Activated CD8-positive, alpha-beta memory T cell treated with anti-CD3 and anti-CD28 coated beads, Interleukin-2, amount 50 U/mL, for 1 hour (primary cell): ENCODE measurements around the gene BCL11B.
"Not testable (repeated sequence)": the region's sequence is repeated elsewhere in the genome, so short reads cannot be mapped to it uniquely, and the experiment has no call there.

Experiments
- DNase-seq: peaks from one replicate; pipeline ENCODE4 v3.0.0-alpha.2; 2020; ENCODE audit errors: extremely low read depth

The BCL11B gene

DNA sequence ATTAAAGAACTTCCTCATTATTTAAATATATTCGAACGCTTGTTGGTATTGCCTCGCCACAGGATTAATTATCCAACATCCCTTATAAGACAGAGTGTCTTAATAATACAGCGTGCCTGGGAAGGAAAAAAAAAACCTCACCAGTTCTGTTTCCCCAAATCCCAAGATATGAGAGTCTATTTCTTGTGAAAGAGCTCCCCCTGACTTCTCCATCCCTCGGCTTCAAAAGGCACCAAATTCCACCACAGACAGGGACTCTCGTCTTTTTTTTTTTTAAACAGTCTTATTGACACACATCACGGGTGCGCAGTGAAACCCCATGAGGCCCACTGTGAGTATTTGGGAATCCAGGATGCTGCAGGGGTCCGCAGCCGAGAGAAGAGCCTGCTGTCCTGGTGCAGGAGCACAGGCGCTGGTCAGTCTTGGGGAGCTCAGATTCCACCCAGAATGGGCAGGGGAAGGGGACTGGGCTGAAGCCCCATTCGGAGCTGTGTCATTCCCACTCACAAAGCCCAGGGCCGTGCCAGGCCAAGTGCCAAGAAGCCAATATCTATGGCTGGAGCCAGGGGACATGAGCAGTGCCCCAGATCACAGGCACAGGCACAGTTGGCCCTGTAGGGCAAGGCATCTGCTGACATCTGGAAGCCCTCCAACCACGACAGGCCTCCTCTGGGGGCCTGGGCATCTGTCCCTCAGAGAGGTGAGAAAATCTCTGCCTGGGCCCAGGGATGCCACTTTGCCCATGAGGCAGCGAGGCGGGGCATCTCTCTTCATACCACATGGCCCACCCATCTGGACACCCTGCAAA lies 71.9 kb downstream of the BCL11B start:
- no peak for DNase-seq

DNA sequence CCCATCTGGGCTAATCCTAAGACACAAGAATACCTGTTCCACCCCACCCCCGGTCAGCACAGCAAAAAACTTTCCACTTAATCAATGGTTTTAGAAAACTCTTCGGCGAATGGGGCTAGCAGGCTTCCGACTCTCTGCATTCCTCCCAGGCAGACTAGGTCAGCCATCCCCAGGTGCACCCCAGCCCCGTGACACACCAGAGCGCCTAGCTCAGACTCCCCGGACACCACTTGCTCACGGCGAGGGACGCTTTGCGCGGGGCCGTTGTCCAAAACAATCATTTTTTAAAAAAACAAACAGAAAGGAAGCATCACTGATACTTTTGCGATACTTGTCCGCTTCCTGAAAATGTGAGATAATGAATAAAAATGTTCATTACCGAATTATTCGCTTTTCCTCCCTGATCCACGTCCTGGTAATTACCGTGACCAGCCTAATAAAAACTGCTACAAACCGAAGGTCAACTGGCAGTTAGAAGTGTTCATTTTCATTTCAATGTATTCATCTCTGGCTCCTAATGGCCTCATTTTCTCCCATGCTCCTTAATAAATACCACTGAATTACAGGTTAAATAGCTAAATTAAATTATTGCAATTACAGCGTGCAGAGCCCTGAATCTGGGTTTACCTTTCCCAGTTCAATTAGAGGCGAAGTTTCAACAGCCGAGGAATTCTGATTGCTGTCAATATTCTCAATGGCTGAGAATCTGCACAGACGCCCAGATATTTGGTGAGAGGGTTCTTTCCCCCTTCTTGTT lies 73.1 kb downstream of the BCL11B start:
- no peak for DNase-seq

DNA sequence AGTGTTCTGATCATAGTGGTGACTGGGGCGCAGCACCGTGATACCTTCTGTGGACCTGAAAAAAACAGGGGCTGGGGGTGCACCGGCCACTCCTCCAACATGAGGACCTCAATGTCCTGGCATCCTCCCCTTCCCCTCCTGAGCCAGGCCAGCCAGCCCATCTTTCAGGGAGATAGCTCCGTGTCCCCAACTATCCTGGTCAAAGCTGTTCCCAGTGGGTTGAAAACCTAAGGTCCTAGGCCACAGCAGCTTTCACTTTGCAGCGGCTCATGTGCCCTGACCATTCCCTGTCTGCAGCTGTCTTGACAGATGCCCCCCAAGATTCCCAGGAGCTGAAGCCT lies 75.7 kb downstream of the BCL11B start:
- DNase-seq: no peak

DNA sequence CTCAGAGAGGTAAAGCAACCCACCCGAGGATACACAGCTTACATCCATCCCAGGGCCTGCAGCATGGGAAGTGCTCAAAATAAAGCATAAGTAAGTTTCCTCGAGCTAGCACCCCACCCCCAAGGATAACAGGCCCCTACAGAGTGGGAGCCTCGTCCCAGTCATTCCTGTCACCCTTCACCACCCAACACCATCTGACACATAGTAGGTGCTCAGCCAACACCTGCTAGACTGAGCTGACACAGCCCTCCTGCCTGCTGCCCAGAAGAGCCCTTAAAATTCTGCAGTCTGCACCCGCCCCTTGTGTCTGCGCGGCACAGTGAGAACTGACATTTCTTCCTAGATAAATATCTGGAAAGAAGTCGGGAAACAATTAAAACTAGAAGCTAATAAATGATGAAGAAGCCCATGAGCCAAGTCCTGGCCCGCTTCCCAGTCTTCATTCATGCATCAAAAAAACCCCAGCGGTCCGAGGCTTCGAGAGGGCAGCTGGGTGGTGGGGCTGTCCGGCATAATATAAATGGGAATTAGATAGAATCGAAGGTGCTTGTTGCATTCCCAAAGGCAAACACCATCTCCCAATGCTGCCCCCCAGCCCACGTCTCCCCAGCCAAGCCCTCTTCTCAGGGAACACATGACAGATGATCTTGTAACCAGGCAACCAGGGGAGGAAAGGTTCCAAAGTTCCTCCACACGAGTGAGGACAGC lies 76.2 kb downstream of the BCL11B start:
- DNase-seq: no peak

DNA sequence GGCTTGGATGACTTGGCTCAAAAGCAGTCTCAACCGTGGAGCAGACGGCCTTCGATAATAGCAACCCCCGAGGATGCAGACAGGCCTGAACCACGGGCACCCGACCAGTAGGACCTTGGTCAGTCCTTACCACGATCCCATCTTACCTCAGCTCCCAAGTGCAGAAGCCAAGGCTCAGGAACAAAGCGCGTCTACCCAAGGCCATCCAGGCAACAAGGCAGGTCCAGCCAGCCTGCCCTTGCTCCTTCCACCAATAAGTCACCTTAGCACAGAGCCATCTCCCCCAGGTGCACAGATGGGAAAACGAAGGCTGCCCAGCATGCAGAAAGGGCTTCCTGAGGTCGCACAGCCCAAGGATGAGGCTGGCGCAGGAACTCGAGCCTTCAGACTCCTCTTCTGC lies 77.3 kb downstream of the BCL11B start:
- no peak for DNase-seq

DNA sequence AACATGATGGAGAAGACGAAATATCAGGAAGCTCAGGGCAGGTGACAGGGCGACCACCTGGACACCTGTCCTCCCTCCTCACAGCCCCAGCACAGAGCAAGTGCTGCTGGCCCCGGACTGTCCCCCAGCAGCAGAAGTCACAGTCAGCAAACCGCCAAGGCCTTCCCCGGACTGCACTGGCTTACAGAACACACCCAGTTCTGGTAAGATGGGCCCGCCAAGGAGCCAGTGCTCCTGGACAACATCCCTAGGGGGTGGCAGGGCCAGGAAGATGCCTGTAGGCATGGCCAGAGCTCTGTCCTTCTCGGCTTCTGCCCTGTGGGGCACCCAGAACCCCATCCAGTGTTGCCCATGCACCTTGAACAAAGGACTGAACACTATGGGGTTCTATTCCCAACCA lies 77.9 kb downstream of the BCL11B start:
- DNase-seq: no peak

DNA sequence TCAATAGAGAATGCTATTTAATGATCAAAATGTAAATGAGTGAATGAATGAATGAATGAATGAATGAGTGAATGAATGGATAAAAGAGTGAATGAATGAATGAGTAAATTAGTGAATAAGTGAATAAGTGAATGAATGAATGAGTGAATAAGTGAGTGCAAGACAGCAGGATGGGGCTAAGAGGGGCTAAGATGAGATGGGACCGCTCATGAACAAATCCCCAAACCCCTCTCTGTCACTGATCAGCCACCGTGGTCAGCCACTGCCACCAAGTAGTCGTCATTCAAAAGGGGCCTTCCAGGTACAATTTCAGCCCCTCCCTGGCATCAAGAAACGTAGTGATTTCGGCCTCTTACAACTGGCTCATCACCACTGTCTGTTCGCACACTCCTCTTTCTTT lies 79.2 kb downstream of the BCL11B start:
- DNase-seq: no peak

DNA sequence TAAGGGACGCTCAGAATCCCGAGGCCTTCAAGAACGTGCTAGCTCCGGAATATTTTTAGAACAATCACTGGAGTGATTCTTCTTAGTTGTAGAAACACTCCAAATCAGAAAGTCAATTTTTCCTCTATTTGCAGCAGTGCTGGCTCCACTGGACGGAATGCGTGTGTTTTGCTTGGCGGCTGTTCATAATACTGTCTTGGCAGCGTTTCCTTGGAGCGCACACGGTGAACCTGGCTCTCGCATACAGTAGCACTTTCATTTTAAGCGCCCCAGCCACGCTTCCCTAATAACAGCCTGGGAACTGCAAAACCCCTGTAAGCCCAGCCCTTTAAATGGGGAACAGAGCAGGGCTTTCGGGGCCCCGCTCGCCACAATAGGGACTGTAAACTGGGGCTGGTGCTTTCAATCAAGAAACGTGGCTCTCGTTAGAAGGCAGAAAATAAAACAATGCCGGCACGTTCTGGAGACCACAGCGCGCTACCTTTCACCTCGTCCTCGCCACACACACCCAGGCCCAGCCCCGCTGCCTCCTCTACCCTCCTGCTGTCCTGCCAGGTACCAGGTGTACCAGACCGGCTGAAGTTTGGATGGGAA lies 79.9 kb downstream of the BCL11B start:
- DNase-seq: no peak

DNA sequence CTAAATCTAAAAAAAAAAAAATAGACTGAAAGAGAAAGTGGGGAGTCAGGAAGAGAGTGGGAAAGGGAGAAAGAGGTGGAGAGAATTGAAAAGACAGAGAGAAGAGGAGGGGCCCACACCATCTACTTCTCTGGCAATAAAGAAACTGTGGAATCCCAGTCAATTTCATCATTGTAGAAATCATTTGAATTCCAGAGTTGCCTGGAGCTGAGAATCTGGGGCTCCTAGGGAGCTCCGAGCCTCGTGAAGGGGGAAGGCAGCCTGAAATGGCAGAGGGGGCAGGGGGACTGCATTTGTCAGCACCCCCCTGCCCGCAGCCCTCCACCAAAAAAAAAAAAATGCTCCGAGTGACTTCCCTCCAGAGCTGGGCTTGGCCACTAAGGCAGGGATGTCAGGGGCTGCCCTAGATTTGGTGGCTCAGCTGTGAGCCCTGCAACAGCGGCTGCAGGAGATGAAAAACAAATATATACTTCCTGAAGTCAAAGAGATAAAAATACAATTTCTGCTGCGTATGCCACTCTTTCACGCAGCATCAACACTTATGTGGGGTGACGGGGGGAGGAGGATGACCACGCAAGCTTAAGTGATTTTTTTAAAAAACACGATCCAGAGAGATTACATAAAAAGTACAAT lies 80.5 kb downstream of the BCL11B start:
- DNase-seq: no peak

DNA sequence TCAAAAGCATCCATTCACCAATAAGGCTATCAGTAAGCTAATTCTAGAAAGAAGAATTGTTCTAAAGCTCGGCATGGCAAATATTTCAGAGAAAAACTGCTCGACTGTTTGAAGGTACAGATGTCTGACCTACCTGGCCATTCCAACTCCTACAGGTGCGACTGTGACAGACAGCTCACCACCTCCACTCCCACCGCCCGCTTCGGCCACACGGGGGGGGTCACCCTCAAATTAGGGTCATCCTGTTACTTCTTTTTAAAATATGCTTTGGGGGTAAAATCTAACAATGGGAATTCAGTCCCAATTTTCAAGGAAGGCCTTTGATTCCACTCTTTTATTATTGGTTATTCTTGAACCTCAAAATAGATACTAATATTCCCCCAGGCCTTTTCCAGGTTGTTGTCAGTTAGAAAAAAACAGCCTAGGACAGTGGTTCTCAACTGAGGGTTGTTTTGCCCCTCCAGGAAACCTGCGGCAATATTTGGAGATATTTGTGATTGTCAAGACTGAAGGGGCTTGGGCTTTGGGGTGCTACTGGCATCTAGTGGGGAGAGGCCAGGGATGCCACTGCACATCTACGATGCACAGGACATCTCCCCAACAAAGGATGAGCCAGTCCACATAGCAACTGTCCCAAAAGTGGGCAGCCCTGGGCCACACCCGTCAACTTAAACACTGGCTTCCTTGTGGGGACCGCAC lies 81.2 kb downstream of the BCL11B start:
- no peak for DNase-seq

DNA sequence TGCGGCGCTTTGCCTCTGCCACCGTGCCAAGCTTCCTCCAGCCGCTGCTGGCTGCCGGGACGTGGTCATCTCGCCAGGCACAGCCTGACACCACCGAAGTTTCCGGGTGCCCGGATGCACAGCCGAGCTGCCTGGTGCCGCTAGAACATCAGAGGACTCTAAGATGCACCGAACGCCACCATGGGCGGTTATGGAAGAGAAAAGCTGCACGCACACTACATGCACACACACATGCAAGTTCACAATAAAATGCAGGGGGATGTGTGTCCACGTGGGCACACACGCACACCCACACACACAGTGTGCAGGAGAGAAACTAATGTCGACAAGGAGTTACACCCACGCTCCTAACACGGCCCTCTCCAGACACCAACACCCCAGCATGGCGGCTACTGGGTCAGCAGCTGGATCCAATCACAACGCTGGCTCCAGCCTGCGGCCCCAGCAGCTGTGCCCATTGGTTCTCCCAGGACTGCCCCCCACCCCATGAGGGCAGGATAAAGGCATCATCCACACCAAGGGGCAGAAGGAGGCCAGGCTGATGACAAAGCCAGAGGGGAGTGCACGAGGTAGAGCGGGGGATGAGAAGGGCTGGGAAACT lies 82.7 kb downstream of the BCL11B start:
- DNase-seq: no peak

DNA sequence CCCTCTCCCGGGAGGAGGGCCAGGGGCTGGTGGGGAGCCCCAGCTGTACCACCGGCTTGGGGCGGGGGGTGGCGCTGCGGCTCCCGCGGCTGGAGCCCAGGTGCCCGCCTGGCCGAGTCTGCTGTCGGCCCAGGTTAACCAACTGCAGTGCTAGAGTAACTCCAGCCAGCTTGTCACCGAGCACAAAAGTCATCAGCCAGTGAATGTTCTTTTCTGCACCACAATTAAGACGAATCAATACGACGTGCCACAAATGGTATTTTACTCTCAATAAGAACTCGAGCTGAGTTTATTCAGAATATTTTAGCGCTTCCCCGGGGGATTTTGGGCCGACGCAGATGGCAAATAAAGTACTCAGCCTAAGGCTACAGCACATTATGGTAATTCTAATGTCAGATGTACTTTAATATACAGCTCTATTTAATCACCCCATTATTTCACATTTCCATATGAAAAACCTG lies 83.2 kb downstream of the BCL11B start:
- no peak for DNase-seq

DNA sequence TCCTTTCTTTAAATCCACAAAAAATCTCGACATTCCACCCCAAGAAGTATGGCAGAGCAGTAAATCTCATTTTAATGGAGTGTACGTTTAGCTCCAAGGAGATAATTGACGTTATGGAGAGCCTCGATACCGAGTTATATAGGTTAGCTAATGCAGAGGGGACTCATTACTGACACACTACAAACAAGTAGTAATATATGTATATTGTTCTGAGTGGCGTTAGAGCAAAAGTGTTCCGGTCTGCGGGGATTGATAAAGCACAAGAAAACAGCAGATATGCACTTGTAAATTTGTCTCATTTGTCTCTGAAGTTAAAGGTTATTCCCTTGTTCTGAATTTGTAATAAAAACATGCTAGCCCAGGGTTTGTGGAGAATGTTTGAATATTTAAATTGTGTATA lies 84.1 kb downstream of the BCL11B start:
- no peak for DNase-seq

DNA sequence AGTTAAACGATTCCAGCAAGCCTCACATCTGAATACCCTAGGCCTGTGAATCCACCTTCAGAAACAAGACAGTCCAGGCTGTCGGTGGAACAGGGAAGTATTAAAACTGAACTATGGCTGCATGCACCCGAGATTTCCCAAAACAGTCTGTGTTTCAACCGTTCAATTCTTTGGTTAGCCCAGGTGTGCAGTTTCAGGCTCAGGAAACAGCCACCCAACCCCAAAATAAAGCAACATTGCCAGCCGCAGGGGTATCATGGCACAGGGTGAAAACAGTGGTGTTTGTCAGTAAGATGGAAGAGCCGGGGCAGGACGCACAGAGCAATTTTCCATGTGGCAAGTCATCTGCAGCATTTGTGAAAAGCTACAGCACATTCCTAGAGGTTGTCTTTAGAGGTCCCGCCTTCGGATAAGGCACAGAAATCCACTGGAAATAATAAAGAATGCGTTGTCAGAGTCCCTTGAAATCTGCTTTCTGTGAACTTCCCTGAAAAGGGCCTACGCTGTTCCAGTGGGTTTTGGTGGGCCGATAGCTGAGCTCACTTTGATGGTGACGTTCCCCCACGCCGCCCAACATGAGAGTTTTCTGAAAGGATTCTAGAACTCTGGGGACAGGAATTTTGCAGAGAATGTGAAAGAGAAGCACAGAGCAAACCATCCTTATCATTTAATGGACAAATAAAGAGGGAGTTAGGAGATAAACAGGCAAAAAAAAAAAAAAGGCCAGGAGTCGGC lies 84.9 kb downstream of the BCL11B start:
- DNase-seq: no peak

DNA sequence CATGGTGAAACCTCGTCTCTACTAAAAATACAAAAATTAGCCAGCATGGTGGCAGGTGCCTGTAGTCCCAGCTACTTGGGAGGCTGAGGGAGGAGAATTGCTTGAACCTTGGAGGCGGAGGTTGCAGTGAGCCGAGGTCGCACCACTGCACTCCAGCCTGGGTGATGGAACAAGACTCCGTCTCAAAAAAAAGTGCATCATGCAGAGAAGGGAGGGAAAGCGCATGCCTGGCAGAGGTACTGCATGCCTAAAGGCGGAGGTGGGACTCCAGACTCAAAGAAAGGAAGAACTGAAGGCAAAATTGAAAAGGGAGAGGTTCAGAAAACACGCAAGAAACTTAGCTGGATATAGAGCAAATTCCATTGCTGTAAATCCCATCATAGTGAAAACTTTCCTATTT lies 85.7 kb downstream of the BCL11B start:
- DNase-seq: not testable (repeated sequence)

DNA sequence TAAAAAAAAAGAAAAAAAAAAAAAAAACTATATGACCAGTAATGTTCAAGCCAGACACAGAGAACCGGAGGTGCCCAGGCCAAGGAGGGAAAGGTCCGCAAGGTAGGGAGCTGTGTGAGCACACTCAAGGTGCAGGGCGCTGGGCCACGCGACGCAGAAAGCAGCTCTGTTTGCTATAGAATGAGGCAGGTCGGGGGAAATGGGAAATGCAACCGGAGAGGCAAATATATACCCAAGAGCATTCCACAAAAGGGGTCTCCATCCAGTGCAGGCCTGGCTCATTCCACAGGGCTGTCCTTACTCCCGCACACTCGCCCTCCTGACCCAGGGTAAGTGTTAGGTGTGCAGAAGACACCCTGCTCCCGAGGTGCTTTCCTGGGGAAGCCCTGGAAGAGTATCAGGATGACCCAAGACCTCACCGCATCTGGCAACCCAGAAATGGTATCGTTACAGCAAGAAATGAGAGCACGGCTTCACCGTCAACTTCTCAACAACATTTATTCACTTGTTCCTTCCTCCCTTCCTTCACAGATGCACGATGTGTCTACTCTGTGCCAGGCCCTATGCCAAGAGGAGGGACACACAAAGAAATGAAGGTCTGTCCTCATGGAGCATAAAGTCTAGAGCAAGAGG lies 86.4 kb downstream of the BCL11B start:
- DNase-seq: no peak

DNA sequence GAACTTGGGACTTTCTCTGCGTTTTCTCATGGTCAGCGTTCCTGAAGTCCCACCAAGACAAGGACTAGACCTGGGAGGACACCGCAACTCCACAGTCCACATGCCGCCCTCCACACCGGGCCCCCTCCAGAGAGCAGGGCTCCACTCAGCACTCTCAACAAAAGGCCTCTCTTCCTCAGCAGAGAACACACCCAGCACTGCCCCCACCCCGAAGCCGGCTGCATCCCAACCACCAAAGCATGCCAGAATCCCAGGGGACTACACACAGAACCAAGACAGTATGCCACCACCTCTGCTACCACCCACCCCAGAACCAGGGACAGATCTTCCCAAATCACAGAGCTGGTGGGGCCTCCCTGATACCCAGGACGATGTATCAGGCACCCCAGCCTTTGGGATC lies 88.3 kb downstream of the BCL11B start:
- no peak for DNase-seq

DNA sequence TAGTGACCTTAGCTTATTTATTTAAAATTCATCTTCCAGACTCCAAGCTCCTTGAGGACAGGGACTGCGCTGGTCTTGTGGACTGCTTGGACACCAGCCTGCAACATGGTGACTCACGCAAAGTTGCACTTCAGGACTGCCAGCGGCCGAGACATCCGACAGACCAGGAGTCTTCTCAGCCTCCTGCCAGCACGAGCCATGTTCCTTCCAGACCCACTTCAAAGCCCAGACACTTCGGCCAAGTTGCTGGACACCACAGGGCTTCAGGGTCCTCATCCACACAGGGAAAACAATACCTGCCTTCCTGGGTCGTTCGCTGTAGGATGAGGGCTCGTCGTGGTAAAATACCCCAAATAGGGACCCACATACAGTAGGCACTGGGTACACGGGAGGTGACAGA lies 88.7 kb downstream of the BCL11B start:
- no peak for DNase-seq

DNA sequence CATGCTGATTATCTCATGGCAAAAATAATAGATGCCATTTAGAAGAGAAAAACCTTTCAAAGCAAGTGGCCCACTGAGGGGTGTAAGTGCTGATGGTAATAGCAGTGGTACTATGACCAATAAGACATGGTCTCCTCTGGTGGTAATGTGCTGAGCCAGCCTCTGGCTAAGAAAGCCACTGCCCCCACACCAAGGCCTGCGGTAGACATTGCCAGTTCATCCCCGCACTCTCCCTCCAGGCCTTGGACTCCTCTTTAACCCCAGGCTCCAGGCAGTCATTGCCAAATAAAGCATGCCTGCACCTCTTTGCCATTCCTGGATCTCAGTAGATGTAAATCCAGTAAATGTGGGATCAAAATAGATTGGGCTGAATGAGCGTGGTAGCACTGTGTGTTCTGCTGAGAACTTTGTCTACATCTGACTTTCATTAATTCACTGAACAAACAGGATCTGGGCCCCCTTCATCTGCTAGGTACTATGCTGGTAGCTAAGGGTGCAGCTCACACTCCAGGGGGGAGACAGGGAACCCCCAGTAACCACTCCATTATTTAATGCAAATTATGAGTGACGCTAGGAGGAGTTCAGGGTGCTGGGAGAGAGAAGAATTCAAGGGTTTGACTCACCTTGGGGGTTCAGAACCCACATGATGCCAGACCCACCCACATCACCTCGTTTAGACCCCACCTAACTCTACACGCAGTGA lies 89.3 kb downstream of the BCL11B start:
- no peak for DNase-seq
